Heart left ventricle (tissue), 16 donors: Measurements from ENCODE around the gene GLIPR1L2. TPM values are rescaled to one million over a fixed set of nuclear protein-coding genes. Genes with fewer than 3 reads are reported as not detected.
A peak's percentile ranks its signal among the peaks of the same experiment; 100 is the strongest.
"Not testable (repeated sequence)": the region's sequence is repeated elsewhere in the genome, so short reads cannot be mapped to it uniquely, and the experiment has no call there.

ENCODE experiments used
- ATAC-seq, 4 donors: fragments of 200-7000 bp; cut with Tn5 transposase; one replicate each; pipeline ENCODE4 v1.9.1; 2020 to 2022; ENCODE audit warnings: moderate library complexity in 4 of 4, mild to moderate bottlenecking in 3 of 4, moderate number of reproducible peaks in 1 of 4
- DNase-seq, 5 donors: peaks; one replicate each; pipeline ENCODE4 v3.0.0-alpha.2; 2020
- H3K27ac ChIP-seq, 12 donors: fragments of 200-600 bp; sonication (generic) in 4 of 12; one replicate each; pipeline versions ENCODE4 v1.5.0 to v1.8.0; 2016 to 2022; ENCODE audit warnings: mild to moderate bottlenecking in 2 of 12
- H3K27me3 ChIP-seq, 9 donors: fragments of 200-600 bp; sonication (generic) in 2 of 9; one replicate each; pipeline versions ENCODE4 v1.5.1 to v1.8.0; 2016 to 2022; ENCODE audit warnings: mild to moderate bottlenecking in 3 of 9
- H3K36me3 ChIP-seq, 9 donors: fragments of 200-600 bp; sonication (generic) in 2 of 9; one replicate each; pipeline versions ENCODE4 v1.5.0 to v1.8.0; 2018 to 2022; ENCODE audit warnings: mild to moderate bottlenecking in 2 of 9
- H3K4me1 ChIP-seq, 12 donors: fragments of 200-600 bp; sonication (generic) in 4 of 12; one replicate each; pipeline versions ENCODE4 v1.5.0 to v1.8.0; 2016 to 2022; ENCODE audit warnings: mild to moderate bottlenecking in 3 of 12
- H3K4me3 ChIP-seq, 12 donors: fragments of 200-600 bp; sonication (generic) in 4 of 12; one replicate each; pipeline versions ENCODE4 v1.5.0 to v1.8.0; 2017 to 2022; ENCODE audit warnings: mild to moderate bottlenecking in 9 of 12, moderate library complexity in 4 of 12
- H3K9me3 ChIP-seq, 12 donors: fragments of 200-600 bp; sonication (generic) in 4 of 12; one replicate each; pipeline versions ENCODE4 v1.5.0 to v1.8.0; 2016 to 2022; ENCODE audit warnings: mild to moderate bottlenecking in 1 of 12
- POLR2A ChIP-seq, 2 donors: fragments of 450-650 bp; IDR thresholded peaks; one replicate each; pipeline ENCODE4 v1.6.1; 2017; ENCODE audit warnings: antibody characterized with exemption in 2 of 2, mild to moderate bottlenecking in 2 of 2, moderate library complexity in 2 of 2
- WGBS, 4 donors: extraction: QIAGEN DNeasy Blood & Tissue Kit in 2 of 4; methylation state at CpG; one replicate each; pipeline versions ENCODE4 v1.1.5 to v1.1.7; 2013 to 2018; 5-methylcytosine and 5-hydroxymethylcytosine counted together
- intact Hi-C, 10 donors: fragments of 100-400 bp; cut with DNase I; formaldehyde crosslinking; loops; one replicate each; pipeline versions ENCODE4 v1.11.1 to v1.14.2; 2022
- polyA plus RNA-seq, 2 donors: library from polyadenylated mRNA; stranded (reverse); fragments of 200-250 nt; gene quantifications; one replicate each; pipeline ENCODE4 v1.2.3, GENCODE V29; 2013
- total RNA-seq, 9 donors: library from RNA; depleted of rRNA in 2 of 9; stranded (reverse); fragments of >200 nt in 2 of 9; fragmentation: NEBNext Ultra II Directional in 3 of 9; extraction: Animal tissue kit (Norgen Biotek cat#: 25700) in 3 of 9; gene quantifications; one replicate each; pipeline versions ENCODE4 v1.1.0 to v1.2.4, GENCODE V29; 2016 to 2023
- TF ChIP-seq, protein P1 (sequence below), 12 donors: fragments of 200-600 bp; sonication (generic) in 4 of 12; IDR thresholded peaks; one replicate each; pipeline versions ENCODE4 v1.5.0 to v1.8.0; 2018 to 2022; ENCODE audit warnings: antibody characterized with exemption in 12 of 12, mild to moderate bottlenecking in 5 of 12
- donor health status: ischemic (EF 13 %, LVEDD 7.1; RV severe dilation, severe dysfunction).
- donor health status: healthy with polysubstance abuse.
- donor health status: DM: no; HTN: yes; CAD: no.
- donor health status: DM: no; HTN: no; CAD: no.
- donor health status: ischemic (EF 25% LVEDD 6.9; RV normal size, moderate dysfunction).
- donor health status: ischemic (EF 25% LVEDD 5.7; RV mildly dilated, moderate dysfunction).
- donor health status: healthy.
- donor health status: DM: yes; HTN: yes; CAD: no.
- donor health status: ischemic (EF 35%, LVEDD 5.7; RV mildly dilated, moderate dysfunction).
- donor health status: nonischemic (EF 11% LVEDD 7.7; RV severe dilation, severe dysfunction).
- donor health status: DM: yes; HTN: yes; CAD: no.
- donor health status: PGD.
- donor health status: ischemic (EF 29% LVEDD 5.4; RV normal size, mild dysfunction).
- donor health status: nonischemic (EF 23%, LVEDD 6.1; RV moderate dilation, normal function).

GLIPR1L2 gene
- total and polyA plus RNA-seq, 11 donors = 0.71 to 4.4 (median 1.5) TPM

DNA sequence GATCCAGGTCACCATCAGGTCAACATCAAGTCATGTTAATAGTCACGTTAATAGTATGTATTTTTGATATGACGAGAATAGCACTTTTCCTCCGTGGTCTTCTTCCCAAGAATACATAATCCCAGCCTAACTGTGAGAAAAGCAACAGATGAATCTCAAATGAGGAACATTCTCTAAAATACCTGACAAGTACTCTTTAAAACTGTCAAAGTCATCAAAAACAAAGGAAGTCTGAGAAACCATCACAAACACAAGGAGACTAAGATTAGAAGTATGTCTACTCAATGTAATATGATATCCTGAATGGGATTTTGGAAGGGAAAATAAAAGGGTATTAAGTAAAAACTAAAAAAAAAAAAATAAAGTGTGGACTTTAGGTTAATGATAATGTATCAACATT, 52.8 kb downstream of the GLIPR1L2 start:
- no peaks in the 10 kb centered on the region for H3K27me3 ChIP-seq
- TF ChIP-seq, protein P1, sequence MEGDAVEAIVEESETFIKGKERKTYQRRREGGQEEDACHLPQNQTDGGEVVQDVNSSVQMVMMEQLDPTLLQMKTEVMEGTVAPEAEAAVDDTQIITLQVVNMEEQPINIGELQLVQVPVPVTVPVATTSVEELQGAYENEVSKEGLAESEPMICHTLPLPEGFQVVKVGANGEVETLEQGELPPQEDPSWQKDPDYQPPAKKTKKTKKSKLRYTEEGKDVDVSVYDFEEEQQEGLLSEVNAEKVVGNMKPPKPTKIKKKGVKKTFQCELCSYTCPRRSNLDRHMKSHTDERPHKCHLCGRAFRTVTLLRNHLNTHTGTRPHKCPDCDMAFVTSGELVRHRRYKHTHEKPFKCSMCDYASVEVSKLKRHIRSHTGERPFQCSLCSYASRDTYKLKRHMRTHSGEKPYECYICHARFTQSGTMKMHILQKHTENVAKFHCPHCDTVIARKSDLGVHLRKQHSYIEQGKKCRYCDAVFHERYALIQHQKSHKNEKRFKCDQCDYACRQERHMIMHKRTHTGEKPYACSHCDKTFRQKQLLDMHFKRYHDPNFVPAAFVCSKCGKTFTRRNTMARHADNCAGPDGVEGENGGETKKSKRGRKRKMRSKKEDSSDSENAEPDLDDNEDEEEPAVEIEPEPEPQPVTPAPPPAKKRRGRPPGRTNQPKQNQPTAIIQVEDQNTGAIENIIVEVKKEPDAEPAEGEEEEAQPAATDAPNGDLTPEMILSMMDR (IDR thresholded peaks at IDR 0.05) = no peak
- TF ChIP-seq POLR2A (IDR thresholded peaks at IDR 0.05) = no peak
- ATAC-seq (no peak), DNase-seq (no peak)
- peaks cover 0 to 2% (median 0%) of the 10 kb centered on the region in 12 donors for H3K4me1 ChIP-seq
- peaks cover 0 to 11% (median 0%) of the 10 kb centered on the region in 12 donors for H3K9me3 ChIP-seq
- H3K27ac ChIP-seq = no peak overlapping the region
- WGBS, 4 donors = 52 to 69% (median 56%) methylated on average over 3 of the region's 3 CpGs
- H3K36me3 ChIP-seq = no peaks in the 10 kb centered on the region
- intact Hi-C loops = no loop called here
- H3K4me3 ChIP-seq = no peak overlapping the region

DNA sequence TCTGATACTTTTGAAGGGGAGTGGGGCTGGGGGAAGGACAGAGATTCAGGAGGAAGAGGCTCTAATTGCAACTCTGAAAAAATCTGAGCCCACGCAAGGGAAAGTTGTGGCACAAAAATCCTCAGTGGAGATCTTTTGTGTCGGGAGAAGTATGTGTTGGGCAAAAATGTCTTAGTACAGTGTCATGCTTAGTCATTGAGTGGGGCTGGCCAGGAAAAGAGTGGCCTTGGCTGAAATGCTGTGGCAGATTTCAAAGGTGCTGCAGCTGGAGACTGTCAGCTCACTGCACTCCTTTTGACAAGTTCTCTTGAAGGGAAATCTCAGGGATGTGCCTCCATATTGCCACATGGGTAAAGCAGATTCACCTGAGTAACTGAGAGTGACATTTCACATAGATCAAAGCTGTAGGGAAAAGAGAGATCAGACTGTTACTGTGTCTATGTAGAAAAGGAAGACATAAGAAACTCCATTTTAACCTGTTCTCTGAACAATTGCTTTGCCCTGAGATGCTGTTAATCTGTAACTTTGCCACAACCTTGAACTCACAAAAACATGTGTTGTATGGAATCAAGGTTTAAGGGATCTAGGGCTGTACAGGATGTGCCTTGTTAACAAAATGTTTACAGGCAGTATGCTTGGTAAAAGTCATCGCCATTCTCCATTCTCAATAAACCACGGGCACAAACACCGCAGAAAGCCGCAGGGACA, 53.7 kb downstream of the GLIPR1L2 start:
- Histone ChIP-seq H3K36me3 (no peaks in the 10 kb centered on the region), H3K4me1 (peaks cover 0 to 2% (median 0%) of the 10 kb centered on the region in 12 donors), H3K4me3 (no peak overlapping the region), H3K27ac (no peak overlapping the region), H3K9me3 (peaks cover 0 to 11% (median 0%) of the 10 kb centered on the region in 12 donors), H3K27me3 (no peaks in the 10 kb centered on the region)
- DNase-seq (no peak), ATAC-seq (peak in 3 of 4 donors; percentile 50 to 82 (median 72))
- WGBS, 4 donors = 66 to 84% (median 81%) methylated on average over 6 of the region's 6 CpGs
- intact Hi-C loops = no loop called here
- TF ChIP-seq POLR2A (IDR thresholded peaks at IDR 0.05) = no peak
- TF ChIP-seq, protein P1 (IDR thresholded peaks at IDR 0.05) = no peak

DNA sequence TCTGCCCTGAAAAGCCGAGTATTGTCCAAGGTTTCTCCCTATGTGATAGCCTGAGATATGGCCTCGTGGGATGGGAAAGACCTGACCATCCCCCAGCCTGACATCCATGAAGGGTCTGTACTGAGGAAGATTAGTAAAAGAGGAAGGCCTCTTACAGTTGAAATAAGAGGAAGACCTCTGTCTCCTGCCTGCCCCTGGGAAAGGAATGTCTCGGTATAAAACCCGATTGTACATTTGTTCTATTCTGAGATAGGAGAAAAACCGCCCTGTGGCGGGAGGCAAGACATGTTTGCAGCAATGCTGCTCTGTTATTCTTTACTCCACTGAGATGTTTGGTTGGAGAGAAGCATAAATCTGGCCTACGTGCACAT, 54.2 kb downstream of the GLIPR1L2 start:
- H3K36me3 ChIP-seq, DNase-seq, H3K4me1 ChIP-seq, intact Hi-C loops, H3K4me3 ChIP-seq, H3K27ac ChIP-seq, ATAC-seq, H3K27me3 ChIP-seq: not testable (repeated sequence)
- 60 to 73% (median 65%) methylated on average over 7 of the region's 7 CpGs for WGBS, 4 donors
- H3K9me3 ChIP-seq = peaks cover 0 to 11% (median 0%) of the 10 kb centered on the region in 12 donors

DNA sequence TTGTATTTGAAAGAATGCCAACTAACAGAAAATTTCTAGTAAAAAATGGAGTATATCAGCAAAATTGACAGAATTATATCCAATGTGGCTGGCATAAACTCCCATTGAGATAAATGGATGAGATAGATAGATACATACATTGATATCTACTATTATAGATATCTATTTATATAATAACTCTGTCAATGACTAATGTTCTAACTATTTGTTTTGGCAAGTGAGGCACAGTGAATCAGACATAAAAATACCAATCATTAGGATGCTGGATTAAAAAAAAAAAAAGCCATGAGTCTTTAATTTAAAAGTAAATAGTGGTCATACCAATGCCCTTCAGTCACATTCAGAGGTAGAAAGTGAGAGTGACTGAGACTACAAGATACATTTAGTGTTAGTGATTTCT, 56.0 kb downstream of the GLIPR1L2 start:
- Histone ChIP-seq H3K36me3 (no peaks in the 10 kb centered on the region), H3K9me3 (no peaks in the 10 kb centered on the region), H3K4me3 (no peak overlapping the region), H3K27ac (no peak overlapping the region), H3K4me1 (peaks cover 0 to 2% (median 0%) of the 10 kb centered on the region in 12 donors), H3K27me3 (no peaks in the 10 kb centered on the region)
- intact Hi-C loops = no loop called here
- DNase-seq = no peak
- no peak for TF ChIP-seq POLR2A (IDR thresholded peaks at IDR 0.05)
- TF ChIP-seq, protein P1 (IDR thresholded peaks at IDR 0.05) = no peak
- ATAC-seq = no peak
